Right hindlimb (tissue), 1 donor: ENCODE results near the gene CST7.
"Not testable (repeated sequence)": the region's sequence is repeated elsewhere in the genome, so short reads cannot be mapped to it uniquely, and the experiment has no call there.

Experiments
- DNase-seq: peaks from one replicate; pipeline ENCODE4 v3.0.0-alpha.2; 2018

Gene CST7

DNA sequence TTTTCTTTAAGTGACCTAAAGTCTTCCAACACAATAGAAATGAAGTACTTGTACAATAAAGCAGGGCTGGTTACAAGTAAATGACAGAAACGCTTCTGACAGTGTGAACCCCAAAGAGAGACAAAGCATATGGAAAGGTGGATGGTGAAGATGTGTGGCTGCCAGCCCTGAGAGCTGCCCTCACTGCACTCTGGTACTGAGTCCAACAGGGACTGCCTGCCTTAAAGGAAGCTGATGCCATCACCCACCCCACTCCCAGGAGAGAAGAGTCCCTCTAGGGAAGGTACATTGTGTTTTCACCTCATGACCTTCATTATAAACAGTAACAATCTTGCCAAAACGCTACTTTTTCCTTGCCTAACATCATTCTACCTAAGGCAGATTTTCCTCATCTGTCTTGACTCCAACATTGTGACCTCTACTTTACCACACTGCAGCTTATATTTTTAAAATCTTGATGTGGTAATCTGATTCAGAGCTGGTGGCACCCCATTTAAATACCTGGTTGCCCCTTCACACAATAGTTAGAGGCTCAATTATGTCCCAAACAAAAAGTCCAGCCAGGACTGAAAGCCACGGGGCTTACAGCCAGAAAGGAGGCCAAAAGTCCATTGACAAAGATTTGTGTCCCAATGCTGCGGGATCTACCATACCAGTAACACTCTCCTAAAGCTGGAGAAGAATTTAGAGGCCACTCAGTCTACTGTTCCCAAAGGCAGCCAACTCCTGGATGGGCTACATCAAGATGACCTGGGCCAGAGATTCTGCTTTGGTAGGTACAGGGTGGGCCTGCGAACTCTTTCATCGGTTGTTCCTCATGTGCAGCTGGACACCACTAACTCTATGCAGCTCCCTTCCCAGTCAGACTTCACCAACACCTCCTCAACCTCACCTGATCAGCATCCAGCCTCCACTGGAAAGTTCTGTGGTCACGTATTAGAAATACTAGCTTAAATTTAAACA is 39.1 kb downstream of the CST7 start:
- no peak for DNase-seq

DNA sequence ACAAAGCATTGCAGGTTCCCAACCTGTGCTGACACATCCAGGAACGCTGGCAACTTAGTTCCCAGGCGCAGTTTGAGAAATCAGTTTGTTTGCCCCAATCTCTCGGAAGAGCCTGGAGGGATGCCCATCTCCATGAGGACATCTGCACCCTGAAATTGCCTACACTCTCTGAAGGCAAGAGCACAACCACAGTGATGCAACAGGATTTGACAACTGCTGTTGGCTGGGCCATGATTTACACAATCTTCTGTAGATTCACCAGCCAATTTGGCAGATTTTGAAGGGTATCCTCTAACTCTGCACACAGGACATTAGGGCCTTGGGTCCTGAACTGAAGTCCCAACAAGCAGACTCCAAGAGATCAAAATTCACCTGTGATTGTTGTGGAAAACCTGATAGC is 40.1 kb downstream of the CST7 start:
- DNase-seq: no peak

DNA sequence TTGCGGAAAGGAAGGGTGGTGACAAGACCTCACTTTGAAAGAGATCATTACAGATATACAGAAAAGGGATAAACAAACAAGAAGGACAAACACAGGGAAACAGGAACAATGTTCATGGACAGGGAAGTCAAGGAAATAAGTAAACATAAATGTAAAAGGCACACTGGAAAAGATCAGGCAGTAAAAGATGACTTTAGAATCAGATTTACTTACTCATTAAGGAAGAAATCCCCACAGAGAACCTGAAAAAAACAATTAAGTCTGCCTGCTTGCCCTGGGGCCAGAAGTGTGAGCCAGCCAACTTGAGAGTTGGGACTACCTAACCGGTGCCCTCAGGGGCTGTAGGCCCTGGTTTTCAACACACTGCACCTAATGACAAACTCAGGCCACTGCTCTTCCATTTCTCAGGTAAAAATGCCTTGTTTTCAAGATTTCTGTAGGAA is 41.8 kb downstream of the CST7 start:
- no peak for DNase-seq

DNA sequence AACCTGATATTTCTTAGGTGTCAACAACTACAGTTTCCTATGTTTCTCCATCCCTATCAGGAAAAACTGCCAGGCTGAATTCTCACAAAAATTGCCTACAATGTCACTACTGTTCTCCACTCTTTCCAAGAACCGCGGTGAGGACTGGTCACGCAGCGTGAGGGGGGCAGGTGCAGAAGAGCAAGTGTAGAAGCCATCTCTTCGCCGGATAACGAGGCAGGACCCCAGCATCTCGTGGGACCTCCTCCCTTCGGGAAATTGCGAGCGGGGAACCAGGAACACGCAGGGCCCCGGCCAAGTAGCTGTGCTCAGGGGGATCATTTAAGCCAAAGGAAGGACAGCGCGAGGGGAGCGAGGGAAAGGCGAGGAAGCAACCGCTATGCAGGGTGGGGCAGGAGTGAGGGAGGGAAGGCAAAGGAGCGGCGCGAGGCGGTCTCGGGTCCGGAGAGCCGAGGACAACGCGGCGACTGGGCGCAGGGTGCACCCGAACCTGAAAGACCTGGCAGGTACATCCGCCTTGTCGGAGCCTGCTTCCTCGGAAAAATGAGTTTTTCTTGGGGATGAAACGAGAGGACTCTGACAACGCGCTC is 42.9 kb downstream of the CST7 start:
- peak; percentile 57 for DNase-seq

DNA sequence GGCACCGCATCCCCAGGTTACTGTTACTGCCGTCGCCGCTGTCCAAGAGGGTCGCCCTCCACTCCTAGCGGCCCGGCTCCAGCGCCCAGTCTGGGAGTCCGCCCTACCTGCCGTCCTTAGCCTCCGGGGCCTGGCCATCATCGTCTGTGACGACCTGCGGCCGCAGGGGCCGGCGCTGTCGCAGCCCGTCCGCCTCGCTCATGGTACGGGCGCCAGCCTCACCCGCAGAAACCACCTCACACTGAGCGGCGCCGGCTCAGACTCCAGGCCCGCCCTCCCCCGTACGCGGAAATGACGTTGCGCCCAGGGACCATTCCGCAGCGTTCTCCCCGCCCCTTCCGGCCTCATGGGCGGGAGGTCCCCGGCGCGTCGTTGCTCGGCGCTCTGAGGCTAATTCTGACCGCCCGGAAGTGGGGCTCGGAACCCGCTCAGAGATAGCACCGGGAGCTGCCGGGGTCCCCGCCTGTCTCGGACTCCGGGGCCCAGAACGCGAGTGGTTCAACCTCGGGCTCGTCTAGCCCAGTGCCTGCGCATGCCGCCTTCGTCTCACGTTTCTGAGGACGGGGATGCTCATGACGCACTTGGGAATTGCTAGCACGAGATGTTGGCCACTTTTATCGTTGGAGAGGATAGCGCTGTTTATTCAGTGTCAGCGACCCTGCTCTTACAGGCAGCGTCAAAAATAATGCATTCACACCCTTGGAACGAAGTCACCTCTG is 43.6 kb downstream of the CST7 start, which contains the start of gene APMAP:
Gene APMAP, minus strand, starts transcription at position 265 of the 719 bp plus-strand sequence. Its CDS starts 63 bp downstream, at position 202.
- peak; percentile 96 for DNase-seq

DNA sequence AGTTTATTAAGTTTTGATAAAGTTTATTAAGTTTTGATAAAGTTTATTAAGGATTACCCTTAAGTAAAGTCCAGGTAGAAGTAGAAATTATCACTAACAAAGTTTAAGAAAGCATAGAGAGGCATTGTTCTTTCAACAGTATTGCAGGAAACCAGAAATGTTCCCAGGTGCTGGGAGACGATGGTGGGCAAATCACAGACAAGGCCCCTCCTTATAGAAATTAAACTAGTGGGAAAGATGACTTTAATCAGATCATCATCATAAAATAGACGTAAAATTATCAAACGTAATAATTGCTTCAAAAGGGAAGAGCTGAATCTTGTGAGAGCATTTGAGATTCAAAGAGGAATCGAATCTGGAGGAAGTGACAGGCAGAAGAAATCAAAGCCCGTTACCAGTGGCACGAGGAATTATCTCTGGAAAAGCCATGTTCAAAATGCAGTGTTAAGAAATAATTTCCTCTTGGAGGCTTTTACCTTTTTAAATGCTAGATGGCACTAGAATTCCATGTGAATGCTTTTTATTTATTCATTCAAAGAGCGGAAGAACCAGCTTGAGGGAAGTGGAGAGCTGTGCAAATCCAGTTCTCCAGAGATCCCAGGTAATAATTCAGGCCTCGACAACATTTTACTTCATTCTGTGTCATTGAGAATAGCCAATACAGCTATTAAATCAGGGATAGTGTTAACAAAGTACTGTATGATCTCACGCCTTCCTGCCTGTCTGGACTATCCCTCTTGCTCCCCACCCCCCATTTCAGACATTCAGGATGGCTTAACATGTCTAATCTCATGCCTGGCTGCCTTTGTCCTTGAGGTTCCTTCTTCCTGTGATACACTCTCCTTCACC is 44.5 kb downstream of the CST7 start:
- DNase-seq: no peak

DNA sequence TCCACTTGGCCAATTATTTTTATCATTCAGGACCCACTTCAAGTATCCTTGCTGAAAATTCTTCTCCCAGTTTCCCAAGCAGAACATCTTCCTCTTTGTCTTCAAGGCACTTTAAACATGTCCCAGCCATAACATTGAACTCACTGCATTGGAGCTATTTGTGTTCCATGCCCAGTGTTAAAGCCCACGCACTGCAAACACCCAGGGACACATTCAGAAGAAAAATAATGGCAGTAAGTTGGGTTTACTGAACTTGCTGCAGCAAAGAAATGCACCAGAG is 45.1 kb downstream of the CST7 start:
- DNase-seq: no peak

DNA sequence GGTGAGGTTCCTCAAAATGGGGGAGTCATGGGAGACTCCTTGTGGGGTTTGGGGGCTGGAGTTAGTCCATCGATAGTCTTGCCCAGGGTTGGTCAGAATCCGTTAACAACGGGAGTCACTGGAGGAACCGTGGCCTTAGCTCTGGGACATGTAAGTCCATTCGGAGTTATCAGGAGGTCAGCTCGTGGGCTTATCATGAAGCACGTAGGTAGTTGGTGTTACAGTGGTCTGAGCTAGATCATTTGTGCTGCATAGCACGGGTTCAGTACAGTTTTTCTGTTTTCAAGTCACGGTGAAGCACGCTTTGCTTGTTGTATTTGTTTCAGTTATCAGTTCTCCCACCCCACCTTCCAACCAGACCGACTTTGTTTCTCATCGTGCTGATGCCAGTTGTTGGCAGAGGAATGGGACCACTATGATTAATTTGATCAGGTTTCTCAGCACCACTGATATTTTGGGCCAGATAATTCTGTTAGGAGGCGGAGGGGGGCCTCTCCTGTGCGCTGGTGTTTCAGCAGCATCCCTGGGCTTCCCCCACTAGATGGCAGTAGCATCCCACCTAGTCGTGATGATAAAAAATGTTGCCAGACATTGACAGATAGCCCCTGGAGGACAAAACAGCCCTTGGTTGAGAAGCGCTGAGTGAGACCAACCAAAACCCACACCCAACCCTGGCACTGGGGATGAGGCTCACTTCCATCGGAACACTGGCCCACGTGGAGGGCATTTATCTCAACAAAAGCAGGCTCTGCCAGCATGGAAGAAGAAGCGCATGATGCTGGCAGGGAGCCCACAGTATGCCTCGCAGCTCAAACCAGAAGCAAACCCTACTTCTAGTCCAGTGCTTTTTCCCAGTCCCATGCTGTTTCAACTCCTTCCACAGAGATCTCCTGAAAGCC is 45.6 kb downstream of the CST7 start:
- DNase-seq: peak; percentile 87

DNA sequence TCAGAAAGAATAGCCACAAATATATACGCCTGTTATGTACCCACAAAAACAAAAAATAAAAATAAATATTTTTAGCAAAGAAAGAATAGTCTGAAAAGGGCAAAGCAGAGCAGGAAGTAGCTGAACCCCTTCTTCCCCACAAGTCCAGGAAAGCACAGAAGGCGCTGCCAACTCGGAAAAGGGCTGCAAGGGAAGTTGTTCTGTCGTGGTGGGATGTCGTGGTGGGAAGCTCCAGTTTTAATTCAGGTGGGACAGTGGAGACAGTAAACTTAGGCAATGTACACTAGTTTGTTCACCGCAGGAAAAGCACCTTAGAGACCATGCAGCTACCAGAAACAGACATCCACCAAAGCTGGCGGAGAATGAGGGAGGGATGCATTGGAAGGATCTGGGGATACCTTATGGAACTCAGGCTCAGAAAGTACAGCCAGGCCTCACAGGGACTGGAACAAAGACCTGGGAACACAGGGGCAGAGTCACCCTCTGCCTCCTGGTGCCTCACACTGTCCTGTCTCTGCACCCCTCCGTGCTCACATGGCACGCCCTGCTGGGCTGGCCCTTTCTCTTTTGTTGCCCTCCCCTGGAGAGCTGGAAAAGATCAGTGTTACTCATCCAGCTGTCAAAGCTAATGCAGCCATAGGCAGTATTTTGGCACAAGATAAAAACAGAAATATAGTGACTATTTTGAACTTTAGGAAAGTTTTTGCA is 46.8 kb downstream of the CST7 start:
- DNase-seq: no peak

DNA sequence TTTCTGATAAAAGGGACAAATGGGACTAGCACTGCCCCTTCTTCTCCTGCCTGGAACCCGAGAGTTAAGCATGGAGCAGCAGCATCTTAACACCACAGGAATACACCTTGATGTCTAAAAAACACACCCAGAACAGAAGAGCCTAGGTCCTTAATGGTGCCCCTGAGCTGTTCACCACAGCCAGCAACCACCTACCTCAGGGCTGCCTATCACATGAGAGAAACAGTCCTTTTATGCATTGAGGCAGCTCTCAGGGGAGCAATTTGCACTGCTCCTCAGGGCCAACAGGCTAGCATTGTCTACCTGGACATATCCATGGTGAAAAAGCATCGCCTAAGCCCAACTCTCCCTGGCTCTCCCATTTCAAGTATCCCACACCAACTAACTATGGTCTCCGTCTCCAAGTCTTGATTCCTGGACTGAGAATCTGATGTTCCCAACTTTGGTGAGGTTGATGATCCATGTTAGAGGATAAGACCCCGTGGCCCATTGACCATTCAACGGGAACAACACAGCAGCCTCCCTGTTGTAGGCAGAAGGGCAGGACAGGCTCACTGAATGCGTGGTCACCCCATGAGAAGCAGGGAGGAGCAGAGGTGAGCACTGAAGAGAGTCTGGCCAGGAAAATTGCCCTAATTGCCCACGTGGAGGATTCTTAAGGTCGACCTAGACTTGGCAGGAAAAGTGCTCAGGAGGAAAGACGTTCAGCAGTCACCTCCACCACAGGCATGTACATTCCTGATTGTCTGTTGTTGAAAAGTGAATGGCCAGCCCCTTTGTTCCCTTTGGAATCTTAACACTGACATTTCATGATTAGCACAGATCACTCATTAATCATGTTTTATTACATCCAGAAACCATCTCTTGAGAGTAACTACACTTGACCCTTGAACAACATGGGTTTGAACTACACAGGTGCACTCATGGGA is 47.6 kb downstream of the CST7 start:
- no peak for DNase-seq

DNA sequence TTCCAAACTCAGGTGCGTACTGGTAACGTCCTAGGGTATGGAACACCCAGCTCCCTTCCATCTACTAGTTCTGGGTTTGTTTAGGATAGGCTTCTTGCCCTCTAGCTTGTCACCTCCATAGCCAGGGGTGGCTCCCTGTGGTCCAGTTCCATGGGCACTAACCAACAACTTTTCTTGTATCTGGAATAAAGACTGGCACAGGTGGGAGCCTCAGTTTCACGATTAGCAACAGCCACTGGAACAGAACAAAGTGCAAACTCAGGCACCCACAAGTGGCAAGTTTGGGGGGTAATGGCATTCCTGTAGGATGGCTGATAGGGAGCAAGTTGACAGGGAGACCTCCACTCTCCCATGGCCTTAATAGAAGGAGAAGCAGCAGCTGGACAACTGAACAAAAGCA is 49.1 kb downstream of the CST7 start:
- DNase-seq: no peak

DNA sequence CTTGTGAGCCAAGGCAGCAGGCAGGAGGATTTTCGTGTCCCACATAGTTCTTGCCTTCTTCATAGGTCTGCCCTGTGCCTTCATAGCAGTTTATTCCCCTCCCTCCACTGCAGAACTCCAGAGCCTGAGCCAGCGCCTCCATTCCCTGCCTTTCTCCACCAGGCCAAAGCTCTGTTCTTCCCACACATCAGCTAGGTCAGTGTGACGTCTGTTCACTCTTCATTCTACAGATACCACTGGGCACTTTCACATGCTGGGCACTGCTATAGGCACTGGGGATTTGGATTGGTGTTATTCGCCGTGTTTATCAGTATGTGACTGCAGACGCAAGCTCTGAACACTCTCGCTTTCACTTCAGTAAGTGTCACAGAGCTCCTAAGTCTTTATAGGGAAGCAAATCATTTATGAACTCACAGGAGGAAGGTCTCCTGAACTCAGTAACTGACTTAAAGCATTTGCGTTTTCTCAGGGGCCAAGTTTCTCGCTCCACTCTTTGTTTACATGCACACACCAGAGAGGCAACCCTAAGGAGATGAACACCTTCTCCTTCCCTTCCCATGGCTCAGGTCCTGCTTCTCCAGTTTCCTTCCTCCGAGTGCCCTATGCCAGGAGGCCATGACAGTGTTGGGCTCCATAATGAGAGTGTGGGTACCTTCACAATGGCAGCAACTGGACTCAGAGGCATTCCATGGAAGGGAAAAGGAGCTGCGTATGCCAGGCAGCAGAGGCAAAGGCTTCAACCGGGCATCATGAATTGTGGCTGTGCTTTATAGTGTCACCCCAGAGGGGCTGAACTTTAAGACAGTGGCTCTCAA is 49.8 kb downstream of the CST7 start:
- no peak for DNase-seq

DNA sequence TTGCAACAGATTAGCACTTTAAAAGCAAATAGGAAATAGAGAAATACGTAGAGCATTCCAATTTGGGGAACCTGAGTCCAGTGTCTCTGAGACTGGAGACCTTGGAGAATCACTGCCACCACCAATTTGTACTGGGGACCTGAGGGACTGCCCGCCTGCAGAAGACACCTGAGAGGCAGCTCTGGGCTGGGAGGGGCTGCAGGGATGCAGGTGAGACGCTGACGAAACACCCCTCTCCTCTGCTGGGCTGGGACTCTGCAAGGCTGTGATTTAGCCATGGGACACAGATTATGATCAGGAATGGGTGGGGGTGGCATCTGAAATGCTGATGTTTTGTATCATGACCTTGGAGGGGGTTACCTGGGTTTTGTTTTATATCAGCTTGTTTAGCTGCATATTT is 50.5 kb downstream of the CST7 start:
- no peak for DNase-seq

DNA sequence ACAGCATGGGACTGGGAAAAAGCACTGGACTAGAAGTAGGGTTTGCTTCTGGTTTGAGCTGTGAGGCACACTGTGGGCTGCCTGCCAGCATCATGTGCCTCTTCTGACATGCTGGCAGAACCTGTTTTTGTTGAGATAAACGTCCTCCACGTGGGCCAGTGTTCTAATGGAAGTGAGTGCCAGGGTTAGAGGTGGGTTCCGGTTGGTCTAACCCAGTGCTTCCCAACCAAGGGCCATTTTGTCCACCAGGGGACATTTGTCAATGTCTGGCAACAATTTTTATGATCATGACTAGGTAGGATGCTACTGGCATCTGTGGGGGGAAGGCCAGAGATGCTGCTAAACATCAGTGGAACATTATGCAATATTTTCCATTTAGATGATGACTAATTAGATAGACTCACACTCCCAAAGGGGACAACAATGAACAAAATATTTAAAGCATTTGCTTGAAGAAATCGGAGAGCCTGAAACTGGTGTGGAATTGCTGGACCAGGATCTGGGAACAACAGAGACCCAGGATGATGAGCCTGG is 51.3 kb downstream of the CST7 start:
- DNase-seq: no peak

DNA sequence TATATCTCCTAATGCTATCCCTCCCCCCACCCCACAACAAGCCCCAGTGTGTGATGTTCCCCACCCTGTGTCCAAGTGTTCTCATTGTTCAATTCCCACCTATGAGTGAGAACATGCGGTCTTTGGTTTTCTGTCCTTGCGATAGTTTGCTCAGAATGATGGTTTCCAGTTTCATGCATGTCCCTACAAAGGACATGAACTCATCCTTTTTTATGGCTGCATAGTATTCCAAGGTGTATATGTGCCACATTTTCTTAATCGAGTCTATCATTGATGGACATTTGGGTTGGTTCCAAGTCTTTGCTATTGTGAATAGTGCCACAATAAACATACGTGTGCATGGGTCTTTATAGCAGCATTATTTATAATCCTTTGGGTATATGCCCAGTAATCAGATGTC is 52.3 kb downstream of the CST7 start:
- not testable (repeated sequence) for DNase-seq

DNA sequence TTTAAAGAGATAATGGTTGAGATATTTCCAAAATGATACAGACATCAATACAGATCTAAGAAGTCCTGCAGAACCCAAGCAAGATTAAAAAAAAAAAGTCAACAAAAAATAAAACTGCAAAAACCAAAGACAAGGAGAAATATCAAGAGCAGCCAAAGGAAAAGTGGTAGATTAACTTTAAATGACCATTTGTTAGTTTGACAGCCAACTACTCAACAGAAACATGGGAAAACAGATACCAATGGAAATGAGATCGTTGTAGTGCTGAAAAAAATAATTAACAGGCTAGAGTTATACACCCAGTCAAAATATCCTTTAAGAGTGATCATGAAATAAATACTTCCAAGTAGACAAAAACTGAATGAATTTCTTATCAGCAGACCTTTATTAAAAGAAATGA is 53.9 kb downstream of the CST7 start:
- DNase-seq: no peak

DNA sequence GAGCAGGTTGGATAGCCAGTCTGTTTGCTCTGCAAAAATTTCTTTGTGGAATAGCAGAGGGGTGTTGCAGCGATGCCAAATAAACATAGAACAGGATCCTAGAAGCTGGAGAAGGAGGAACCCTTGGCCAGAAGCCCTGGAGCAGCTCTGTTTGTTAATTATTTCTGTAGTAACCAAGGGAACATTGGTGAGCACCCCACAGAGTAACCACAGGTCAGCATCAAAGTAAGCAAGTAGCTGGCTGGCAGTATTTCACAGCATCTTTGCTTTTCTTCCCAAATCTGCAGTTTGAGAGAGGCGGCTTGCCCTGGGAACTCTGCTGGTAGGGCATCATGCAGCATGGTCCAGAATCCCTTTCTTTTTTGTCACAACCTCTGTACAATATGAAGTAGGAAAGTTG is 56.2 kb downstream of the CST7 start:
- DNase-seq: no peak

DNA sequence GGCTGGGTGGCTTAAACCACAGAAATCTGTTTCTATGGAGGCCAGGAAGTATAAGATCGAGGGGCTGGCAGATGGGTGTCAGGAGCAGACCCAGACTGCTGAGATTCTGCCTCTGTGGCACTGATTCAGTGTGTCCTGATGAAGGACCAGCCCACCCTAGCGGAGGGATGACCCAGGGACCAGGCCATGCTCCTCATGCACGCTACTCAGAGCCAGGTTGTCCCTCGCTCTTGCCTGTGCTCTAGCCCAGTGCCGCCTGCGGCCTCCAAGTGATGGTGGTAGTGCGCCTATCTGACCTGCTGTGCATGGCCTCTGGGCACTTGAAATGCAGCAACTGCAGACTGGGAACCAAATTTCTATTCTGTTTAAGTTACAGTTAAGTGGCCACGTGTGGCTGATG is 56.6 kb downstream of the CST7 start:
- no peak for DNase-seq
